Uterus (tissue), 4 donors: Measurements from ENCODE around the gene RUNX1. TPM values are rescaled to one million over a fixed set of nuclear protein-coding genes. Genes with fewer than 3 reads are reported as not detected.
A peak's percentile ranks its signal among the peaks of the same experiment; 100 is the strongest.

ENCODE experiments used
- DNase-seq, 2 donors: peaks; one replicate each; pipeline ENCODE4 v3.0.0-alpha.2; 2019 to 2020
- H3K27ac ChIP-seq, 2 donors: fragments of 200-600 bp; sonication (generic); 1 replicate in 1 of 2; 2 replicates in 1 of 2; pipeline ENCODE4 v1.5.1; 2016 to 2018
- H3K27me3 ChIP-seq, 2 donors: fragments of 200-600 bp; sonication (generic); one replicate each; pipeline ENCODE4 v1.5.1; 2018 to 2019; ENCODE audit warnings: control low read depth in 1 of 2
- H3K36me3 ChIP-seq, 2 donors: fragments of 200-600 bp; sonication (generic); one replicate each; pipeline ENCODE4 v1.5.1; 2019; ENCODE audit warnings: control low read depth in 1 of 2
- H3K4me1 ChIP-seq, 2 donors: fragments of 200-600 bp; sonication (generic); one replicate each; pipeline ENCODE4 v1.5.1; 2018 to 2019; ENCODE audit warnings: control low read depth in 1 of 2
- H3K4me3 ChIP-seq, 2 donors: fragments of 200-600 bp; sonication (generic); 1 replicate in 1 of 2; 2 replicates in 1 of 2; pipeline ENCODE4 v1.5.1; 2018 to 2019; ENCODE audit warnings: mild to moderate bottlenecking in 1 of 2
- H3K9me3 ChIP-seq, 2 donors: fragments of 200-600 bp; sonication (generic); one replicate each; pipeline ENCODE4 v1.5.1; 2019; ENCODE audit warnings: control low read depth in 1 of 2
- CTCF ChIP-seq, 4 experiments: fragments of 200-600 bp in 2 of 4; fragments of 450-650 bp in 2 of 4; sonication (generic) in 2 of 4; IDR thresholded peaks; one replicate each; pipeline ENCODE4 v1.5.1; 2016 to 2019; ENCODE audit warnings: antibody characterized with exemption in 4 of 4, mild to moderate bottlenecking in 2 of 4, moderate library complexity in 1 of 4
- POLR2A ChIP-seq, 2 donors: fragments of 450-650 bp; IDR thresholded peaks; one replicate each; pipeline ENCODE4 v1.6.1; 2016; ENCODE audit warnings: antibody characterized with exemption in 2 of 2, mild to moderate bottlenecking in 1 of 2, moderate library complexity in 1 of 2
- intact Hi-C: fragments of 100-400 bp; cut with DNase I; formaldehyde crosslinking; loops from one replicate; pipeline ENCODE4 v1.15.1; 2023; ENCODE audit warnings: low total_unique reads
- total RNA-seq, 4 donors: library from RNA; depleted of rRNA in 3 of 4; stranded (reverse); fragments of >200 nt in 3 of 4; gene quantifications; one replicate each; pipeline versions ENCODE4 v1.1.0 to v1.2.4, GENCODE V29; 2014 to 2023
- donor health status: DM: yes; HTN: yes; CAD: no.

The RUNX1 gene
- total RNA-seq, 4 donors from 2014 or later: under 0.01 to 13.2 (median 8.7) TPM

- DNase-seq: peak in 1 of 2 donors; percentile 48
Observed at GRCh38 chr21:35072960-35073359, 23.9 kb upstream of the RUNX1 start.

GRCh38 chr21:35072557-35072956 lies 23.5 kb upstream of the RUNX1 start:
- TF ChIP-seq POLR2A (IDR thresholded peaks at IDR 0.05): no peak
- TF ChIP-seq CTCF (IDR thresholded peaks at IDR 0.05): no peak
- no peaks in the 10 kb centered on the region for H3K27me3 ChIP-seq
- no peak for DNase-seq
- H3K36me3 ChIP-seq: no peaks in the 10 kb centered on the region
- no peak overlapping the region for H3K27ac ChIP-seq
- H3K9me3 ChIP-seq: no peaks in the 10 kb centered on the region
- intact Hi-C loops: no loop called here
- no peak overlapping the region for H3K4me3 ChIP-seq
- H3K4me1 ChIP-seq: no peaks in the 10 kb centered on the region

More at GRCh38 chr21:35072960-35073359, 23.9 kb upstream of the RUNX1 start:
- H3K36me3 ChIP-seq: no peaks in the 10 kb centered on the region
- no peak overlapping the region for H3K4me3 ChIP-seq
- intact Hi-C loops: no loop called here
- no peak overlapping the region for H3K27ac ChIP-seq
- H3K9me3 ChIP-seq: no peaks in the 10 kb centered on the region
- no peak for TF ChIP-seq POLR2A (IDR thresholded peaks at IDR 0.05)
- TF ChIP-seq CTCF (IDR thresholded peaks at IDR 0.05): no peak
- H3K27me3 ChIP-seq: no peaks in the 10 kb centered on the region
- H3K4me1 ChIP-seq: no peaks in the 10 kb centered on the region

- intact Hi-C loops: no loop called here
- DNase-seq: no peak
- no peak overlapping the region for H3K27ac ChIP-seq
- TF ChIP-seq POLR2A (IDR thresholded peaks at IDR 0.05): no peak
- no peak for TF ChIP-seq CTCF (IDR thresholded peaks at IDR 0.05)
- no peaks in the 10 kb centered on the region for H3K9me3 ChIP-seq
- no peak overlapping the region for H3K4me3 ChIP-seq
- no peaks in the 10 kb centered on the region for H3K36me3 ChIP-seq
- no peaks in the 10 kb centered on the region for H3K27me3 ChIP-seq
- H3K4me1 ChIP-seq: no peaks in the 10 kb centered on the region
Observed at GRCh38 chr21:35071347-35071746, 22.2 kb upstream of the RUNX1 start.

- H3K4me1 ChIP-seq: no peaks in the 10 kb centered on the region
- intact Hi-C loops: no loop called here
- DNase-seq: no peak
Observed at GRCh38 chr21:35070436-35070835, 21.3 kb upstream of the RUNX1 start.

GRCh38 chr21:35066824-35067223 lies 17.7 kb upstream of the RUNX1 start:
- DNase-seq: no peak
- Histone ChIP-seq H3K27me3 (no peaks in the 10 kb centered on the region), H3K27ac (no peak overlapping the region), H3K4me1 (no peaks in the 10 kb centered on the region), H3K9me3 (no peaks in the 10 kb centered on the region), H3K36me3 (no peaks in the 10 kb centered on the region), H3K4me3 (no peak overlapping the region)
- intact Hi-C loops: no loop called here
- no peak for TF ChIP-seq CTCF (IDR thresholded peaks at IDR 0.05)
- no peak for TF ChIP-seq POLR2A (IDR thresholded peaks at IDR 0.05)

More at GRCh38 chr21:35070436-35070835, 21.3 kb upstream of the RUNX1 start:
- TF ChIP-seq POLR2A (IDR thresholded peaks at IDR 0.05): no peak
- TF ChIP-seq CTCF (IDR thresholded peaks at IDR 0.05): no peak
- Histone ChIP-seq H3K27ac (no peak overlapping the region), H3K4me3 (no peak overlapping the region), H3K27me3 (no peaks in the 10 kb centered on the region), H3K36me3 (no peaks in the 10 kb centered on the region), H3K9me3 (no peaks in the 10 kb centered on the region)
